ENCODE data around the gene CDK14. TPM values are rescaled to one million over a fixed set of nuclear protein-coding genes. Genes with fewer than 3 reads are reported as not detected.

The CDK14 gene
- total RNA-seq, 1 experiment from 2014 or later, result 39.1 TPM

DNA sequence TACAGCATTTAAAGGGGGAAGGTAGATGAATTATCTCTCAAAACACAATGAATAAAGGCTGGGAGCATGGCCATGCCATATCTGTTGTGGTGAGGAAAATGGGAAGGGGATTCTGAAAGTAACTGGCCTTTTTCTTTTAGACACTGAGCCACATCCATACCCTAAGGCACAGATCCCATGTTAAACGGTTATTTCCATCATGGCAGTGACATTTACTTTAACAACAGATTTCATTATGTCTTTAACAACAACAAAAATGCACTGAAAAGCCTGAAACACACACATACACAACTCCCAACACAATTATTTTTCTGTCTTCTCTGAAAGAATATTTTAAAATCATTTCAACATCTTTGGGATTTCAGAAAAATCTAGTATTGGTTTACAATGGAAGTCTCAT, 492.0 kb downstream of the CDK14 start:
- no peak overlapping the region for H3K27ac ChIP-seq
- intact Hi-C loops (cut with micrococcal nuclease; ENCODE audit: unreplicated experiment), result no loop called here
- H3K9me2 ChIP-seq (ENCODE audit: insufficient read depth), result no peaks in the 10 kb centered on the region
- ChIA-PET CTCF (no interaction called here), POLR2A (ENCODE audit: unreplicated experiment) (no interaction called here)
- H4K20me1 ChIP-seq (ENCODE audit: insufficient read depth), result no peaks in the 10 kb centered on the region
- no peak overlapping the region for H2AFZ ChIP-seq
- H3K27me3 ChIP-seq (ENCODE audit: insufficient read depth, low read depth), result no peaks in the 10 kb centered on the region
- no peaks in the 10 kb centered on the region for H3K4me1 ChIP-seq (replicated peaks; ENCODE audit: insufficient read depth)
- H3K4me2 ChIP-seq, result no peak overlapping the region
- no TSS peak for BruUV-seq (replicated peaks)
- no peaks in the 10 kb centered on the region for H3K9me3 ChIP-seq (ENCODE audit: insufficient read depth, low read depth)
- no peak overlapping the region for H3K4me3 ChIP-seq
- H3K79me2 ChIP-seq (ENCODE audit: low read depth), result no peaks in the 10 kb centered on the region
- H3K36me3 ChIP-seq (ENCODE audit: low read depth), result no peaks in the 10 kb centered on the region
- no peaks in the 10 kb centered on the region for H3F3A ChIP-seq (ENCODE audit: insufficient read depth, low read depth)
- TF ChIP-seq, protein P1, sequence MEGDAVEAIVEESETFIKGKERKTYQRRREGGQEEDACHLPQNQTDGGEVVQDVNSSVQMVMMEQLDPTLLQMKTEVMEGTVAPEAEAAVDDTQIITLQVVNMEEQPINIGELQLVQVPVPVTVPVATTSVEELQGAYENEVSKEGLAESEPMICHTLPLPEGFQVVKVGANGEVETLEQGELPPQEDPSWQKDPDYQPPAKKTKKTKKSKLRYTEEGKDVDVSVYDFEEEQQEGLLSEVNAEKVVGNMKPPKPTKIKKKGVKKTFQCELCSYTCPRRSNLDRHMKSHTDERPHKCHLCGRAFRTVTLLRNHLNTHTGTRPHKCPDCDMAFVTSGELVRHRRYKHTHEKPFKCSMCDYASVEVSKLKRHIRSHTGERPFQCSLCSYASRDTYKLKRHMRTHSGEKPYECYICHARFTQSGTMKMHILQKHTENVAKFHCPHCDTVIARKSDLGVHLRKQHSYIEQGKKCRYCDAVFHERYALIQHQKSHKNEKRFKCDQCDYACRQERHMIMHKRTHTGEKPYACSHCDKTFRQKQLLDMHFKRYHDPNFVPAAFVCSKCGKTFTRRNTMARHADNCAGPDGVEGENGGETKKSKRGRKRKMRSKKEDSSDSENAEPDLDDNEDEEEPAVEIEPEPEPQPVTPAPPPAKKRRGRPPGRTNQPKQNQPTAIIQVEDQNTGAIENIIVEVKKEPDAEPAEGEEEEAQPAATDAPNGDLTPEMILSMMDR (conservative IDR thresholded peaks at IDR 0.05), result no peak
- TF ChIP-seq EZH2 (IDR thresholded peaks at IDR 0.05; ENCODE audit: low read depth), result no peak
- no peak for DNase-seq

DNA sequence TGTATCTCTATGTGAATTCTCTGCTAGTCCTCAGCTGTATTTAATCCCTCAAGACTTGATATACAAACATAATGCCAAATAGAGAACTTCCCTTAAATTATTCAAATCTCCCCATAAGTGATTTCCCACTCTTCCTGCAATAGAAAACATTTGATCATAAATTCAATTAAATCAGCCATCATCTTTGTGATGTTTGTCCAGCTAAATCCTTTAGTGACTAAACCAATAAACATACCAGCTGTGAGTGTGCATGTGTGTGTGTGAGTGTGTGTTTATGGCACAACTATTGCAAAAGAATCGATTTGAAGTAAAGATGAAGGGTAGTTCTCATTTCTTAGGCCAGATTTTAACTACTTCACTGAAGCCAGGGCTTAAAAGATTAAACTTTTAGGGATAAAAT, 492.6 kb downstream of the CDK14 start:
- Histone ChIP-seq H3K79me2 (ENCODE audit: low read depth) (no peaks in the 10 kb centered on the region), H3K27me3 (ENCODE audit: insufficient read depth, low read depth) (no peaks in the 10 kb centered on the region), H3K36me3 (ENCODE audit: low read depth) (no peaks in the 10 kb centered on the region), H3K9me3 (ENCODE audit: insufficient read depth, low read depth) (no peaks in the 10 kb centered on the region), H2AFZ (no peak overlapping the region), H3K4me3 (no peak overlapping the region), H3K4me1 (replicated peaks; ENCODE audit: insufficient read depth) (no peaks in the 10 kb centered on the region), H3F3A (ENCODE audit: insufficient read depth, low read depth) (no peaks in the 10 kb centered on the region), H3K4me2 (no peak overlapping the region), H3K9me2 (ENCODE audit: insufficient read depth) (no peaks in the 10 kb centered on the region), H3K27ac (no peak overlapping the region), H4K20me1 (ENCODE audit: insufficient read depth) (no peaks in the 10 kb centered on the region)
- ChIA-PET POLR2A (ENCODE audit: unreplicated experiment) (no interaction called here), CTCF (no interaction called here)
- no peak for TF ChIP-seq EZH2 (IDR thresholded peaks at IDR 0.05; ENCODE audit: low read depth)
- TF ChIP-seq, protein P1 (conservative IDR thresholded peaks at IDR 0.05), result no peak
- BruUV-seq (replicated peaks), result no TSS peak
- intact Hi-C loops (cut with micrococcal nuclease; ENCODE audit: unreplicated experiment), result loop anchor here (1.0 kb wide), 4 partner anchors 176 to 792 kb away; partner anchors contain the start of genes FZD1 and MTERF1
- DNase-seq, result no peak

DNA sequence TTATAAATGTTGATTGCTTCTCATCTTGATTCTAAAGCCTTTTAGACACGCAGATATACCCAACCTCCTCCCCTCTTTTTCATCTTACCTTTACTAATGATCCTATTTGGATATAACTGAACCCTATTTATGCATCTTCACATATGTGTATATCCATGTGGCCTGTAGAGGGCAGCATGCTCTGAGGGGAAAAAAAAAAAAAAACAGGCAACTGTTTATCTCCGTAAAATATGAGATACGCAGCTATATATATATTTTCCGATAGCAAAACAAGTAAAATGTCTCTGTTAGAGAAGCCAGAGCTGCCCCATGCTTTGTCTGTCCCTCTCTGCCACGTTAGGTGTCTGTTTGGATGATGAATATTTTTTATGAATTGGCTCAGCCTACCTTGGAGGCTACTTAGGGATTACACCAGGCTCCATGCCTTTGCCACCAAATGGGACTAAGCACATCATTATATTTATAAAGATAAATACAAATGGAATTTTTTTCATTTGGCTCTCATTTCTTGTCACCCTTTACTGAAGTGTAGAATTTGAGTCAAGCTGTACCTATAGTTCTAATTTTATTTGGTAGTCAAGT, 493.4 kb downstream of the CDK14 start:
- H3K36me3 ChIP-seq (ENCODE audit: low read depth), result no peaks in the 10 kb centered on the region
- H4K20me1 ChIP-seq (ENCODE audit: insufficient read depth), result no peaks in the 10 kb centered on the region
- DNase-seq, result peak in 1 of 2 experiments; percentile 19
- H3K4me3 ChIP-seq, result no peak overlapping the region
- intact Hi-C loops (cut with micrococcal nuclease; ENCODE audit: unreplicated experiment), result loop anchor here (1.0 kb wide), 4 partner anchors 175 to 791 kb away; partner anchors contain the start of genes FZD1 and MTERF1
- no peaks in the 10 kb centered on the region for H3K27me3 ChIP-seq (ENCODE audit: insufficient read depth, low read depth)
- no peak overlapping the region for H2AFZ ChIP-seq
- H3F3A ChIP-seq (ENCODE audit: insufficient read depth, low read depth), result no peaks in the 10 kb centered on the region
- H3K4me1 ChIP-seq (replicated peaks; ENCODE audit: insufficient read depth), result no peaks in the 10 kb centered on the region
- H3K9me3 ChIP-seq (ENCODE audit: insufficient read depth, low read depth), result no peaks in the 10 kb centered on the region
- H3K79me2 ChIP-seq (ENCODE audit: low read depth), result no peaks in the 10 kb centered on the region
- POLR2A ChIA-PET (ENCODE audit: unreplicated experiment), result no interaction called here
- no peak overlapping the region for H3K27ac ChIP-seq
- H3K9me2 ChIP-seq (ENCODE audit: insufficient read depth), result no peaks in the 10 kb centered on the region
- TF ChIP-seq, protein P1 (conservative IDR thresholded peaks at IDR 0.05), result peak; percentile 84
- TF ChIP-seq EZH2 (IDR thresholded peaks at IDR 0.05; ENCODE audit: low read depth), result no peak
- CTCF ChIA-PET, result interaction anchor here (0.6 to 0.7 kb wide), 3 partner anchors 668 to 1365 kb away, joined by 3 read pairs; no protein-coding TSS in a partner anchor
- no TSS peak for BruUV-seq (replicated peaks)
- peak overlapping the region; percentile 45; the same call in 1 of the 2 replicates for H3K4me2 ChIP-seq
